GM19025 (cell line): ENCODE results near the gene RPTOR.

Experiments
- ATAC-seq: cut with Tn5 transposase; IDR thresholded peaks from one replicate; pipeline ENCODE4 v1.9.1; 2021; ENCODE audit warnings: mild to moderate bottlenecking, low read depth, moderate library complexity; ENCODE audit not compliant: unreplicated experiment

The RPTOR gene

DNA sequence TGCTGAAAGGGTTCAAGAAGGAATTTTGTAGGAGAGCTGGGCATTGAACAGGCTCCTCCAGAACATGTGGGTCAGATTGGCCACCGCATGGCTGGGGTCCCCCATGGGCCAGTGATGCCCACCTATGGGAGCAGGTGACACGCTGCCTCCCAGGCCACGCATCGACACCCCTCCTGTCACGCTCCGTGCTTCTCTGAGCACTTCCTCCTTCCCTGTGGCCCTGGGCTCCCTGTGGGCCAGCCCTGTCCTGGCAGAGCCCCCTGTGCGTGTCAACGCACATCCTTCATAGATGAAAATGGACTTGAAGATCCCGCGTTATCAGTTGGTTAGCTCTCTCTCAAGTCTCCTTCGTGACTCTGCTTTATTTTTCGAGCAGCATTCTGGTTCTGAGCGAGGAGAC is 160.3 kb downstream of the RPTOR start:
- ATAC-seq: no peak

GRCh38 chr17:80705988-80706387 is 161.3 kb downstream of the RPTOR start:
- no peak for ATAC-seq

DNA sequence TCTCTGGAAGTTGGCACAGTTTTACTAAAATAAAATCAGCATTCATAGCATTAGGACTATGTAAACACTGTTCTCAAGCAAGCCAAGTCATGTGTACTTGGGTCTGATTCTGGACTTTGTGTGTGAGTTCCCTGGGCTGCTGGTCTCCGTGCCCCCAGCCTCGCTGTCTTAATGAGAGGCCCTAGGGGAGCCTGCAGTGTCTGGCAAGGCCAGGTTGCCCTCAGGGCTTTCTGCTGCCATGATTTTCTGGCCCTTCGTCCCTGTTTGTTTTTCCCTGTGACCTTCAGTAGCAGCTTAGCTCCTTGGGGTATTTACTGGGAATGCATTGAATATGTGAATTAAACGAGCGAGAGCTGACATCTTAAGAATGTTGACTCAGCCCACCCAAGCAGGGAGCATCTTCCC is 161.8 kb downstream of the RPTOR start:
- ATAC-seq: no peak

DNA sequence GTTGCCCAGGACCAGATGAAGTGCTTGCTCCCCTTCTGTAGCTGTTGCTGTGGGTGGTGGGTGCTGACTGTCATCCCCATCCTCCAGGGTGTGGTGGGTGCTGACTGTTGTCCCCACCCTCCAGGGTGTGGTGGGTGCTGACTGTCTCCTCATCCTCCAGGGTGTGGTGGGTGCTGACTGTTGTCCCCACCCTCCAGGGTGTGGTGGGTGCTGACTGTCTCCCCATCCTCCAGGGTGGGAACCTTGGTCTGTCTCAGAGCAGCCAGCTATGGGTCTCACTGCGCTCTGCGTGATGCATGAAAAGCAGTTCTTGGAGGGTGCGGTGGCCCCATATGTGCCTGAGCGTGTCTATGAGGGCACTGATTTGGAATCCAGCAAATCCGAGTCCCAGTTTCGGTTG is 163.8 kb downstream of the RPTOR start:
- ATAC-seq: no peak

GRCh38 chr17:80709090-80709695 is 164.6 kb downstream of the RPTOR start:
- ATAC-seq: no peak

- ATAC-seq: no peak
These were observed 166.2 kb downstream of the RPTOR start for GRCh38 chr17:80710714-80711302.

DNA sequence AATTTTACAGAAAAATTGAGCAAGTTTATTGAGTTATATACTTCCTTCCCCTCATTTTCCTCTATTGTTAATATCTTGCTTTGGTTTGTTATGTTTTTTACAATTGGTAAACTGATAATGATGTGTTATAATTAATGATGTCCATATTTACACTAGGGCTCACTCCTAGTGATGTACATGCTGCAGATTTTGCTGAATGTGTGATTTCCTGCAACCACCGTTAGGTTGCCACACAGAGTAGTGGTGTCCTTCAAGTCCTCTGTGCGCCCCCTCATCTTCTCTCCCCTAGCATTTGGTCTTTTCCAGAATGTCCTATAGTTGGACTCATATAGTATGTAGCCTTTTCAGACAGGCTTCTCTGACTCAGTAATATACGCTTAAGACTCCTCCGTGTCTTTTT is 167.5 kb downstream of the RPTOR start:
- ATAC-seq: no peak

GRCh38 chr17:80712606-80713005 is 168.0 kb downstream of the RPTOR start:
- no peak for ATAC-seq

GRCh38 chr17:80716986-80717719 is 172.5 kb downstream of the RPTOR start:
- no peak for ATAC-seq

DNA sequence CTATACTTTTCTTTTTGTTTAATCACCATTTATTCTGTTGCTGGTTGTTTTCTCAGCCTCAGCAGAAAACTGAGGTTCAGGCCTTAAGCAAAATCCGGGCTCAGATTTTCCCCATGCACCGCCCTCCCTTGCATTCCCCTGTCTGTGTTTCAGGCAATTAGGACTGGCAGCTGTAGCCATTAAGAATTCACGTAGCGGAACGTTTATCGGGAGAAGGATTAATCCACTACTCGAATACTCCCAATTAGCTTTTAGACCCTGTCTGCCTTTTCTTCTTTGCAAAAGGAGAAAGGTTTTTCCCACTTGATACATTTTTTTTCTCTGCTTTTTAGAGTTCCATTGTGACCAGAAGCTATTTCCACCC is 173.1 kb downstream of the RPTOR start:
- ATAC-seq: no peak

DNA sequence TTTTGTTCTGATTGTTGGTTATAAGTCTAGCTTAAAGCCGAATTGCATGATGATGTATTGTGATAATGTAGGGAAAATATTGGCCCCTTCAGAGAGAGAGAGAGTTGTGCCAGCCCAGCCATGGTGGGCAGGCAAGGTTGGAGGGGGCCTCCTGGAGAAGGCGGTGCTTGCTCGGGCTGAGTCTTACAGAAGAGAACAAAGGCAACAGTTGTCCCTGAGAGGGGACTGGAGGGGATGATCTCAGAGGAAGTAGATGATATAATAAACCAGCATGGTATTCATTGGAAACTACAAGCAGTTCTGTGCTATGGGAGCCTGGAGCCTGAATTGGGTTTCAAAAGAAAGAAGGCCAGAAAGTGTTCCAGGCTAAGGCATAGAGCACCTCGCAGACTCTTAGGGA is 173.8 kb downstream of the RPTOR start:
- no peak for ATAC-seq

DNA sequence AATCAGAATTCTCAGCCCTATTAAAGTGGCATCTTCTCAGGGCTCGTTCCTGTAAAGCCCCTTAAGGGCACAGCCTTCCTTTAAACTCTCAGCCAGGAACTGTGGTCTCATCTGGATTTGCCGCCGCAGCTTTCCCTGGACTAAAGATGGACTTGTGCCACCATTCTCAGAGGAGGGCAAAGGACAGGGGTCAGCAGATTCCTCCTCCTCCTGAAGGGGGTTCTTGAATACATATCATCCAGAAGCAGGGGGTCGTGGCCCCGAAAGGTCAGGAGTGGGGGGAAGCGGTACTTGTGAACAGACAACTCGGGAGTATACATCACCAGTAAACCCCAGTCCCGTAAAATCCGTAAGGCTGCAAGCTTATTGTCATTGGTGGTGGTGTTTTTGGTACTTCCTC is 174.8 kb downstream of the RPTOR start:
- no peak for ATAC-seq

DNA sequence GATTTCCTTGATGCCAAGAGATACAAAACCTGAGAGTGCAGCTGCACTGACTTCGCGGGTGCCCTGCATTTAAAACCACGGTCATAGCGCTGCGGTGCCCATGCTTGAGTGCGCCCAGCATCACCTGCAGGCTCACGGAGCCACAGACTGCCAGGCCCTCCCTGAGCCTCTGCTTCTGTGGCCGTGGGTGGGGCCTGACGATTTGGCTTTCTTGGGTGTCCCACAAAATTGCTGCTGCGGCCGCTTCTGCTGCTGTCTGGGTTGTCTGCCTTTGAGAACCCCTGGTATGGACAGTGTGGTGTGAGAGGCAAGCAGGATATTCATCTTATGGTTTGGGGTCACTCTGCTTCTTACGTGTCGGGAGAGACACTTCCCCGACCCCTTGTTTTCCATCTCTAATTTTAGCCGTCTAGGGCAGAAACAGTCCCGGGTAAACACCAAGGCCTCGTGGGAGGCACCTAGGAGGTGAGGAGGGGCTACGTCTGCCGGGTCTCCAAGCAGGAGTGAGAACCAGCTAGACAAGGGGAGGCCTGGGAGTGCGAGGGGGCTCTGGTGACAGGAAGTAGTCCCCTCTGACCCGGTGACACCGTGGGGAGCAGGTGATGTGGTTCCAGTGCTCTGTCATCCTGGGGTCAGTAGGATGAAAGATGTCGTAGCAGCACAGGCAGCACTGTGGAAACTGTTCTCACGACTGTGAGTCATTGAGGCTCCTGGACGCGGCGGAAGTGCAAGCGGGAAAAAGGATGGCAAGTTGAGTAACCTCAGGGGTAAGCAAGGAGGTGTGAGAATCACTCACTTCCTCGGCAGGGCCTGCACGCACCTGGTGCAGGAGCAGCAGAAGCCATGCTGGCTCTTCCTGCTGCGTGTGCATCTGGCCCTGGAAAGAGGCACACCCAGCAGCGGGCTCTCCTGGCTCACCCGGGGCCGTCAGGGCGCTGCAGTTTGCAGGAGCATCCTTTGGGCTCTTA is 176.3 kb downstream of the RPTOR start:
- ATAC-seq: no peak

GRCh38 chr17:80722661-80723060 is 178.0 kb downstream of the RPTOR start:
- no peak for ATAC-seq

DNA sequence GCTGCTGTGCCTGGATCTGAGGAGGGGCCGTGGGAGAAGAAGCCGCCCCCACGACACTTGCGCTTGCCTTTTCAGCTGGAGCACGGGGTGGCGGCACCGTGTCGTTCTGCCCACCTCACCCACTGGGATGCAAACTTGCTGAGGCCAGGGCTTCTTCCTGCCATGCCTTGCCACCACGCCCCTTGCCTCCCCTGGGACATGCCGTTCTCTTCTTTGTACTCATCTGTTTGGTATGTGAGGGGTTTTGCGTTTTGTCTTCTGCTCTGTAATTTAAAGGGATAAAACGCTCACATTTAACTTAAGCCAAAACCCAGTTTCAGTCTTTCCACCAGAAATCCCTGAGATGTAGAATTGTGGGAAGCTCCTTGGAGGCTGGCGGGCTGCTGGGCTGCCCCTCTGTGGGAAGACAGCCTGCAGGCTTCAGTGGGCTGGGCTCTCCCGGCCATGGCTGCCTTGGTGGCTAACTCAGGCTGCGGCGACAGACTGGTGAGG is 180.2 kb downstream of the RPTOR start:
- no peak for ATAC-seq

DNA sequence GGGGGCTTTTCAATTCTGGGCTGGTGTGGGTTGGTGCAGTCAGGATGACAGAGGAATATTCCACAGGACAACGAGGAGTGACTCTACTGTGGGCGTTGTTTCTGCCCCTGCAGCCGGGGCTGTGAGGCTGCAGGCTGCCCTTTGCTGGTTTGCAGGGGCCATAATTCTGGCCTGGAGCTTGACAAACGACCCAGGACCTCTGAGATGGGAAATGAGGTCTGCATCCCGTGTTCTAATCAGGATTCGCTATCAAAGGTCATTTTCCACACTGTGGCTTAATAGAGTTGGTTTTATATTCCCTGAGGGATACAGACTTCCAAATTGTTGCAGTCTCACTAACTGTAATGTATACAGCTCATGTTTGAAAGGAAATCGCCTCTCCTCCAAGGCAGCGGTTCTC is 180.9 kb downstream of the RPTOR start:
- no peak for ATAC-seq

GRCh38 chr17:80726558-80727408 is 182.1 kb downstream of the RPTOR start:
- no peak for ATAC-seq

DNA sequence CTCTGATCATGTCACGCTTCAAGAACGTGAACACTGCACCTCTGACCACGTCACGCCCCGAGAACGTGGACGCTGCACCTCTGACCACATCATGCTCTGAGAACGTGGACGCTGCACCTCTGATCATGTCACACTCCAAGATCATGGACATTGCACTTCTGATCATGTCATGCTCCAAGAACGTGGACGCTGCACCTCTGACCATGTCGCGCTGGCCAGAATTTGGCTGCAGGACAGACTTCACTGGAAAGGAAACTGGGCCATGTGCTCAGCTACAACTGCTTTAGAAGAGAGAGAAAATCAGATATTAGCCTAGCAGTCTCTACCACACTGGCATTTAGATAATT is 182.7 kb downstream of the RPTOR start:
- ATAC-seq: no peak

GRCh38 chr17:80729016-80729415 is 184.4 kb downstream of the RPTOR start:
- no peak for ATAC-seq

DNA sequence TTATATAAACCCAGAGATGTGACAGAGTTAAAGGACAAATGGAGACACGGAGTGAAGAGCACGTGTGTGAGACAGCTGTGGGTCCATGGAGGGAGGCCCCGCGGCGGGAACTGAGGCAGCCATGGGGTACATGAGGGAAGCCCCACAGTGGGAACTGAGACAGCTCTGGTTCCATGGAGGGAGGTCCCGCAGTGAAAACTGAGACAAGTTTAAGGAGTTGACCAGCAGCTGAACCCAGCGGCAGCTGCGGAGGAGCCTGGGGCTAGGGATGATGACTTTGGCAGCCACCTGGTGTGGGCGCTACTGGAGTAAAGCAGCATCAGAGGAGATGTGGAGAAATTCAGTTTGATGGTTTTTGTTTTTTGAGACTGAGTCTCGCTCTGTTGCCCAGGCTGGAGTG is 185.1 kb downstream of the RPTOR start:
- ATAC-seq: no peak
